ENCODE measurements around the gene TENT4A.

TENT4A gene

GRCh38 chr5:6718161-6718681 lies 5.0 kb downstream of the TENT4A start:
- no peak for DNase-seq (ENCODE audit: low read depth)

DNA sequence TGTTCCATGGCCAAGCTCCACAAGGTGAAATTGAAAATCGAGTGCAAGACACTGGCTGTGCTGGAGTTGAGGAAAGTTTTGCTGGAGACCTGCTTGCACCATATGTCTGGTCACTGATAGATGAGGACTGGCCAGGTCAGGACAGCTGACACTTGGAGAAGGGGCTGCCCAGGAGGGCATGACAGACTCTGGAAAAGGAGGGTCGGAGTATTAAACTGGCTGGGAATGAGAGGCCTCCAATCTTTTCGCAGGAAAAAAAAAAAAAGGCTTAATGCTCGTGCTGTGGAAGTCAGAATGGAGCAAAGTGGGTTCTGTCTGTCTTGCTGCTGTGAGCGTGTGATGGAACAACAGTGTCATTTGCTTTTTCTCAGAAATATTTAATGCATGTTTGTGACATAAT lies 5.5 kb downstream of the TENT4A start:
- DNase-seq (ENCODE audit: low read depth): no peak

DNA sequence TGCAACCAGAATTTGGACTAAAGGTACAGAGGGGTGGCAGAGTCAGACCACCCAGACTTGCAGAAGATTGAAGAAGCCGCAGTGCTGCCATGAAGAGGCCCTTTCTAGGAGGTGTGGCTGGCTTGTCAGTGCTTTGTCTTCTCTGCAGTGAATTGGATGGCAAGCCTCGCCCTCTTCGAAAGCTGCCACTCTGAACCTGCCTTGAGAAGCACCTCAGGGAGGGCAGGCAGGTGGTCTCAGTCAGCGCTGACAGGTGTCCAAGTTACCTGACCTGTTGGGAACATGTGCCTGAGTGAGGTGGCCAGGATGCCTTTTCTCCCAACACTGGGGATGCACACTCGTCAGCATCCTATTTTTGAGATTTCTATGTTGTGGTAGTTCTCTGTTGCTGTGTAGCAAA lies 6.2 kb downstream of the TENT4A start:
- no peak for DNase-seq (ENCODE audit: low read depth)

GRCh38 chr5:6719896-6720560 lies 6.8 kb downstream of the TENT4A start:
- no peak for DNase-seq (ENCODE audit: low read depth)

DNA sequence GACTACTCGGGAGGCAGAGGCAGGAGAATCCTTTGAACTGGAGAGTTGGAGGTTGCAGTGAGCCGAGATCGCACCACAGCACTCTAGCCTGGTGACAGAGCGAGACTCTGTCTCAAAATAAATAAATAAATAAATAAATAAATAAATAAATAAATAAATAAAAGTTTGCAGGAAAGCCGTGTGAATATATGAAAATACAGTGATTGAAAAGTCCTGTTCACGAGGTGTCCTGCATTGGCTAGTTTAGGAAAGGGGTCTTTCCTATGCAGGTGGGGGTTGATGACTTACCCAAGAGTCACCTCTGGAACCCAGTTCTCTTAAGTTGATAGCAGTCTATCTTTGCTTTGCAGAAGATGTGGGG lies 7.3 kb downstream of the TENT4A start:
- no peak for DNase-seq (ENCODE audit: low read depth)

- DNase-seq (ENCODE audit: low read depth): no peak
These were observed 8.2 kb downstream of the TENT4A start for GRCh38 chr5:6721442-6721841.

DNA sequence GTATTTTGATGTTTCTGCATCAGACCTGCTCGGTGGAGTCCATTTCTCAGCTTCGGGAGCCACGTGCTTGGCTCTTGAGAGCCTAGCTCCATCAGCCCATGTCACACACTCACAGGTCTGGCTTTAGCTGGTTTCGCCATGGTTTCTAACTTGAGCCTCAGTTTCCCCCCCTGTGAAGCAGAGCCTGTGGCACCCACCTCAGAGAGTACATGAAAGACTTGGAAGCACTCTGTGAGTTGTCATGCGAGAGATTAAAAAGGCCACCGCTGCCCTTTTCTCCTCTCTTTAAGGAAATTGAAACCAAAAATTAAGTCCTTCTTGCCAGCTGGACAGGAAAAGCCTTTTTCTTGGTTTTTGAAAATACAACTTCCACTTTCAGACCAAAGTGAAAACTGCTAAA lies 8.8 kb downstream of the TENT4A start:
- no peak for DNase-seq (ENCODE audit: low read depth)

- no peak for DNase-seq (ENCODE audit: low read depth)
These were observed 10.0 kb downstream of the TENT4A start for GRCh38 chr5:6723122-6723815.

- no peak for DNase-seq (ENCODE audit: low read depth)
These were observed 10.6 kb downstream of the TENT4A start for GRCh38 chr5:6723816-6724300.

- no peak for DNase-seq (ENCODE audit: low read depth)
These were observed 11.2 kb downstream of the TENT4A start for GRCh38 chr5:6724321-6724929.

- DNase-seq (ENCODE audit: low read depth): no peak
These were observed 12.2 kb downstream of the TENT4A start for GRCh38 chr5:6725421-6725820.

- no peak for DNase-seq (ENCODE audit: low read depth)
These were observed 12.8 kb downstream of the TENT4A start for GRCh38 chr5:6726006-6726405.

DNA sequence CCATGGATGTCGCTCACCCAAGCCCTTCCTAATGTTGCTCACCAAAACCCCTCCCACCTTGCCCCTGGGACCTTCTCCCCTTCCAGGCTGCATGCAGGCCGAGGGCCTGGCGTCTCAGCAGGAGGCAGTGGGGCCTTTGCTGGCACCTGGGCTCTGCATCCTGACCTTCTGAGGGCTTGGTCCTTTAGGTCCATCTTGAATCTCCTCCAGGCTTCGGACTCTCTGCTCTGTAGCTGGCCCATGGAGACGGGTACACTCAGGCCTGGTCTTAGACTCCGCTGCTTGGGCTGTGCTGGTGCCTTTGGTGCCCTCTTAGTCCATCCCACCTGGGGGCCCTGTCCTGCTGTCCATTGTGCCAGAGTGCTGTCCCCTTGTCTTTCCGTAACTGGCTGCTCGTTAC lies 14.0 kb downstream of the TENT4A start:
- DNase-seq (ENCODE audit: low read depth): no peak

- no peak for DNase-seq (ENCODE audit: low read depth)
These were observed 15.0 kb downstream of the TENT4A start for GRCh38 chr5:6728011-6728794.

DNA sequence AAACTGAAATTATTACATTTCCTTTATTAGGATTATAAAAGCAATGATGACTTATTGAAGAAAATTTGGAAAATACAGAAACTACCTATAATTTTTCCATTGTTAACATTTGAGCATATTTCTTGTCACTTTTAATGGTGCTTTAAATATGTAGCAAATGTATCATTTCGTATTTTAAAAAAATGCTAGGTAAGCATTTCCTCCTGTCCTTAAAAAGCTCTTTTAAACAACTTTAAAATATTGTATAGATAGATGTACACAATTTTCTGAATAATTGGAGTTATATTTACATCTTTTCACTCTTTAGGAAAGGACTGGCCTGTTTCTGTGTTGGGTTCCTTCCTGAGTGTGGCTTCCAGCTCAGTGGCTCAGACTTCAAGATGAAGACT lies 15.6 kb downstream of the TENT4A start:
- DNase-seq (ENCODE audit: low read depth): no peak

DNA sequence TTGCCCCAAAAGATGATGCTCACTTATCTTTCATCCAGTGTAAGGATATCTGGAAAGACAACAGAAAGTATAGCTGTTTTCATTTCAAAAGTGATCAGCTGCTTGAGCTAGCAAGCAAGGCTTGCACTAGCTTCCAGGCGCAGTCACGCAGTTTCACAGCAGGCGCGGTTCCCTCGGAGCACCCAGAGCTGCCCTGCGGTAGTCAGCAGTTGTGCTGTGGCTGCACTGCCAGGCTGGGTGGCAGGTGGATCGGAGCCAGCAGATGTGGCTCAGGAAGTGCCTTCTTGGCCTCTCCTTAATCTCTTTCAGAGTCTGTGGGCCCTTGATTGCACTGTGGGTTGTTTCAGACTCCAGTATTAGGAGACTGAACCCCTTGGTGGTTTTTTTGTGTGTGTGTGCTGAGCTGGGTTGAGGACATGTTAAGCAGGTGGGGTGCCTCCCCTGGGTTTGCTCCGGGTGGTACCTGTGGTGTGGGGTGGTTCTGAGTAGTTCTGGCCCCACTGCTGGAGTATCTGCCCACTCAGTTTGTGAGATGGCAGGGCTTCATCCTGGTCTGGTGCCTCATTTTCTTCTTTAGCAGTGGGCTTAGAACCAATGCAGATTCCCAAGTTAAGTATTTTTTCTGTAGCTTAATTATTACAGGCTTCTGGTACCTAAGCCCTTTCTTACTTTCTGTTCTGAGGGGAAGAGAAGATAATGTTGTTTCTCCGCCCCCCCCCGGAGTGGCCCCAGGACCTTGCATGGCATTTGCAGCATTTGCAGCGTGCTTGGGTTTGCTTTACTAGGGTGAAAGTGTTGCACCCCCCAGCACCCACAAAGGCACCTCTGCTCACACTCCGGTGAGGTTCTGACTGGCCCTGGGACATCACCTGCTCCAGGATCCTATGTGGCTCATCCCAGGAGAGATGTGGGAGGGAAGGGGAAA lies 16.4 kb downstream of the TENT4A start:
- DNase-seq (ENCODE audit: low read depth): no peak

- DNase-seq (ENCODE audit: low read depth): no peak
These were observed 17.2 kb downstream of the TENT4A start for GRCh38 chr5:6730407-6730806.

DNA sequence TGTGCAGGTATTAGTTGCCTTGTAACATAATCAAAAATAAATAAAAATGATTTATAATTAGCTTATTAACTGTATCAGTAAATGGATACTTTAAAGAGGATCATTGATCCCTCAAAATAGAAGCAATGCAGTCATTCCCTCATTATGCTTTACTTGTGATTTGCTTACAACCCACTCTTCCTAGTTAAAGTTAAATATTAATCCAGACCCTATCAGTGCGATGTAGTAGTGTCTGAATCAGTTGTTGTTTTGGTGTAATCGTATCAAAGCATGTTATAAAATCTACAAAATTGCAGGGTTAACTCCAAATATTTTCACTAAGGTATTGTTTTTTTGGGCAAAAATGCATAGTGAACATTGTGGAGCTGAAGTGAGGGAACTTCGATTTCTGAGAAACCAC lies 17.6 kb downstream of the TENT4A start:
- no peak for DNase-seq (ENCODE audit: low read depth)

DNA sequence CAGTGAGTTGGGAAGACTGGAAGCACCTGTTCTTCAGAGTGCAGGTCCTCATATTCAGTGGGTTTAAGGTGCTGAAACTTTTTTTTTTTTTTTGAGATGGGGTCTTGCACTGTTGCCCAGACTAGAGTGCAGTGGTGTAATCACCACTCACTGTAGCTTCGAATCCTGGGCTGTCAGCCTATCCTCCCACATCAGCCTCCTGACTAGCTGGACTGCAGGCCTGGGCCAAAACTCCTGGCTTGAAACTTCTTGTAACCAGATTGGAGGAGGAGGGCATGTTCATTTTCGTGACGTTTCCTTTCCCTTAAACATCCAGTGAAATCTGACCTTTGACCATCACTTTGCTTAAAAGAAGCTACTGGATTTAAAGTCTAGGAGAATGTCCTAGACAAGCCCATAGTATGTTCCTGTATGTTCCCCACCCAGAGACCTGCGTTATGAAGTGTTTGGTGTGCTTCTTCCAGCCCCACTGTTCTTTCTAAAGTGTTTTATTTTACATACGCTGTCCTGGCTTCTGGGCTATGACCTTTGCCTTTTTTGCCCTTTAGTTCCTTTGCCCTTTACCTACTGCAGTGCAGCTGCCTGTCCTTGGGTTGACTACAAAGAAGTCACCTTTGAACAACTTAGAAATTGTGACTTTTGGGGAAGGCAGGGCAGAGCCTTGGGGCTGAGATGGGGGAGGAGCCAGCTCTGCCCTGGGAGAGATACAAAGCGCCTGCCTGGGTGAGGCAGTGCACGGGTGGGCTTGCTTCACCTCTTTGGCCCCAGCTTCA lies 18.4 kb downstream of the TENT4A start:
- DNase-seq (ENCODE audit: low read depth): no peak

GRCh38 chr5:6732634-6733410 lies 19.6 kb downstream of the TENT4A start:
- DNase-seq (ENCODE audit: low read depth): no peak
